GM19395 (cell line): ENCODE results near the gene CXCR5.
"Not testable (repeated sequence)": the region's sequence is repeated elsewhere in the genome, so short reads cannot be mapped to it uniquely, and the experiment has no call there.

ENCODE experiments used
- ATAC-seq: cut with Tn5 transposase; IDR thresholded peaks from one replicate; pipeline ENCODE4 v1.9.1; 2021; ENCODE audit warnings: mild to moderate bottlenecking, moderate library complexity; ENCODE audit not compliant: unreplicated experiment

CXCR5 gene, protein sequence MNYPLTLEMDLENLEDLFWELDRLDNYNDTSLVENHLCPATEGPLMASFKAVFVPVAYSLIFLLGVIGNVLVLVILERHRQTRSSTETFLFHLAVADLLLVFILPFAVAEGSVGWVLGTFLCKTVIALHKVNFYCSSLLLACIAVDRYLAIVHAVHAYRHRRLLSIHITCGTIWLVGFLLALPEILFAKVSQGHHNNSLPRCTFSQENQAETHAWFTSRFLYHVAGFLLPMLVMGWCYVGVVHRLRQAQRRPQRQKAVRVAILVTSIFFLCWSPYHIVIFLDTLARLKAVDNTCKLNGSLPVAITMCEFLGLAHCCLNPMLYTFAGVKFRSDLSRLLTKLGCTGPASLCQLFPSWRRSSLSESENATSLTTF

GRCh38 chr11:118883368-118884071 is at the start of gene CXCR5:
Gene CXCR5 (plus strand): TSS chr11:118883892. CDS start chr11:118883942, 50 bp downstream.
- ATAC-seq: peak; percentile 64

DNA sequence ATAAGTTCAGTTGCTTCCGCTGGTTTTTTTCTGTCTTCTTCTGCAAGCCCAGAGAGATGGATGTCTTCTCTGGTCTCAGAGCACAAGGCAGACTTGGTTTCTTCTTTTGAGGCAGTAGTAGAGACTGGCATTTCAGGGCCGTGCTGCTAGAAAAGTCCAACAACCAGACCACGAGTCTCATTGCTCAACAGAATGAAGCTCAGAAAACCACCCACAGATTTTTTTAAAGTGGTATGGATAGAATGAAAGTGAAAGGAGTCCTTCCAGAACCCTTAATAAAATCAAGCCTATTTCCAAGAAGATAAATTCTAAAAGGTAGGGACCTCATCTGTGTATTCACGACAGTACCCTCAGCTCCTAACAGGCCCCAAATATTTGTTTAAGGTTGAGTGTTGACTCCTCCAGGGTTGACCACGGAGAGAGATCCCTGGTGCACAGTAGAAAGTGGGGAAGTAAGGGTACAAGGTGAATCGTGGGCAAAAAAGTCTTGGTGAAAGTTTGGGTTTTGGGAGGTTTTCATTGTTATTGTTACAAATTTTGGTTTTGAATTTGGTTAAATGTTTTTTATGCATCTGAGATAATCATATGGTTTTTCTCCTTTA is 49.2 kb upstream of the CXCR5 start:
- no peak for ATAC-seq

DNA sequence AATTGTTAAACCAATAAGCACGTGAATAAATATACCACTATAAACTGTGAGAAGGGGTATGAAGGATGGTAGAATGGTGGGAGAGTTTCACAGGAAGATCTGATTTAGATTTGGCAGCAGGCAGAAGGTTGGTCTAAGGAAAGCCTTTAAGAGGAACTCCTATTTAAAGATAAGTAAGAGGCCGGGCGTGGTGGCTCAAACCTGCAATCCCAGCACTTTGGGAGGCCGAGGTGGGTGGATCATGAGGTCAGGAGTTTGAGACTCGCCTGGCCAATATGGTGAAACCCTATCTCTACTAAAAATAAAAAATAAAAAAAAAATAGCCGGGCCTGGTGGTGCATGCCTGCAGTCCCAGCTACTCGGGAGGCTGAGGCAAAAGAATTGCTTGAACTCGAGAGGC is 45.8 kb upstream of the CXCR5 start:
- ATAC-seq: no peak

GRCh38 chr11:118838905-118839553 is 44.7 kb upstream of the CXCR5 start:
- peak; percentile 82 for ATAC-seq

DNA sequence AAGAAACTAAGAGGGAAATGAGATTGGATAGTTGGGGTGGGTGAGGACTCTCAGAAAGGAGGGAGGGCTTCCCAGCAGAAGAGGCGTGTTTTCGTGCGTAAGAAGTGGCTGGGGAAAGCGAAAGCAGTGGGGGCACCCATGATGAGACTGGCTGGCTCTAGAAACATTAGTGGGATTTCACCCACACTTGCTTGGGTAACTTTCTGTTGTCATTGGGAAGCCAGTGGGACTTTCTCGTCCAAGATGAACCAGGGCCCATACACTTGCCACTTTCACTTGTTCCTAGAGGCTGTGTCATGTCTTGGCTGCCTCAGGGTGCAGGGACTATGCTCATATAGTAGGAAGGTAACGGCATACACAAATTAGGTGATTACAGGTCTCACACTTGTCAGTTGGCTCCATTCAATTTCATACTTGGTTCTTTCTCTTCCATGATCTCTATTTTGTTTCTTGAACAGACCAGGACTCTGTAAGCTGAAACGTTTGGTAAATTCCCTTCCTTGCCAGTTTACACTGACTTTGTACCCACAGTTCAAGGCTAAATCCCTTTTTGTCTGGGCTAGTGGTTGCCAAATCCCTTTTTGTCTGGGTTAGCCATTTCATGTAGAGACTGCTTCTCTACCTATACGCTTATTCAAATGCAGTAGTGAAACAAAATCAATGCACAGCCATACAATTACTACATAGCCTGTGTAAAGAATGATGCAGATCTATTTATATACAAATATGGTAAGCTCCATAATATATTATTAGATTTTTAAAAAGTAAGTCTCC is 42.0 kb upstream of the CXCR5 start:
- no peak for ATAC-seq

DNA sequence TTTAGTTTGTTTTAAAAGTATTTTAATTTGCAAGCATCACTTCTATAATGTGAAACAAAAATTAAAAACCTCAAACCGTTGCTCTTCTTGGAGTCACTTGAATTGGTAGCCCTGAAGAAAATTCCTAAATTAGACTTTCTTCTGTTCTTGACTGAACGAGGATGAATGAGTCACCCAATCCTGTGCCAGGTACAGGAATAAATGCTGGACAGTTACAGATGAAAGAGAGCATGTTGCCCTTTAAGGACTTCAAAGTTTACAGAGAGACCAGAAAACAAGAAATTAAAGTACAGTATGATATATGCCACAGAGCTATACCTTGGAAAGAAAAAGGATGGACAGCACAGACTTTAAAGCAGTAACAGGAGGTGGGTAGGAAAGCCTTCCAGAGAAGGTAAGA is 41.3 kb upstream of the CXCR5 start:
- no peak for ATAC-seq

- not testable (repeated sequence) for ATAC-seq
Measured at GRCh38 chr11:118842843-118843242, 40.8 kb upstream of the CXCR5 start.

GRCh38 chr11:118843565-118843964 is 40.1 kb upstream of the CXCR5 start:
- ATAC-seq: no peak

- no peak for ATAC-seq
Measured at GRCh38 chr11:118845369-118845768, 38.3 kb upstream of the CXCR5 start.

- no peak for ATAC-seq
Measured at GRCh38 chr11:118846181-118846935, 37.3 kb upstream of the CXCR5 start.

DNA sequence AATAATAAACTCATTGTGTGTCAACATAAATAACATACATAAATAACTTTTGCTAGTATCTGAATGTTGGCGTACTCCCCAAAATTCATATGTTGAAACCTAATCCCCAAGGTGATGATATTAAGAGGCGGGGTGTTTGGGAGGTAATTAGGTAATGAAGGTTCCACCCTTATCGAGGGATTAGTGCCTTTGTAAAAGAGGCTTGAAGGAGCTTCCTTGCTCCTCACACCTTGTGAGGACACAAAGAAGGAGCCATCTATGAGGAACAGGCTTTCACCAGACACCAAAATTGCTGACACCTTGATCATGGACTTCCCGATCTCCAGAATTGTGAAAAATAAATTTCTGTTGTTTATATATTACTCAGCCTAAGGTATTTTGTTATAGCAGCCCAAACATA is 33.9 kb upstream of the CXCR5 start:
- no peak for ATAC-seq

DNA sequence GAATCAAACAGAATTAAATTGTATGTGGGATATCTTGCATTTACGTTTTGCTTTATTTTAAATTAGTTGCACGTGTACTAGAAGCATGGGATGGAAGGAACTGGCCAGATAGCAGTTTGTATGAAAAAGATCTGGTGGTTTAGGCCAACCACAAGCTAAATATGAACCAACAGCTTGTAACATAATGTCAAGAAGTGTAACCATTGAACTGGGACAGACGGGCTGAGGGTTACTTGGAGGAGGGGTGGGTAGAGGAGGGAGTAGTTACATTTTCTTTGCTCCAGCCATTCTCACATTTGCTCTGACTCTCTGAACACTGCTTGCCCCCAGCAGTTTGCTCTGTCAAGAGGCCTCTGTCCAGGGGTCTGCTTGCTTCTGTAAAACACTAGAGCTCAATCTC is 31.7 kb upstream of the CXCR5 start:
- no peak for ATAC-seq

GRCh38 chr11:118853678-118854077 is 30.0 kb upstream of the CXCR5 start:
- ATAC-seq: no peak

DNA sequence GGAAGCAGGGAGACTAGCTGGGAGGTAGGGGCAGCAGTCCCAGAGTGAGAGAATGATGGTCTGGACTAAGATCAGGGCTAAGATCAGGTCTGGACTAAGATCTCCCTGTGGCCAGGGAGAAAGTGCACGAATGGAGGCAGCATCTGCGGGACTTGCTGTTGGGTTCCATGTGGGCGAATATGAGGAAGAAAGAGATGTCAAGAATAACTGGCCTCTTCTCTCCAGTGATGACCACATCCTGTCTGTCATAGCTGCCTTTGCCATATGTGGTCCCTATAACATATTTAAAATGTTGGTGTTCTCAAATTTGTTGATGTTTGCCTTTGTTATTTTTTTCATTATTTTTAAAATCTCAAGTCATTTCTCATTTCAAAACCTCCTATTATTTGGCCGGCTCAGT is 27.4 kb upstream of the CXCR5 start:
- no peak for ATAC-seq

DNA sequence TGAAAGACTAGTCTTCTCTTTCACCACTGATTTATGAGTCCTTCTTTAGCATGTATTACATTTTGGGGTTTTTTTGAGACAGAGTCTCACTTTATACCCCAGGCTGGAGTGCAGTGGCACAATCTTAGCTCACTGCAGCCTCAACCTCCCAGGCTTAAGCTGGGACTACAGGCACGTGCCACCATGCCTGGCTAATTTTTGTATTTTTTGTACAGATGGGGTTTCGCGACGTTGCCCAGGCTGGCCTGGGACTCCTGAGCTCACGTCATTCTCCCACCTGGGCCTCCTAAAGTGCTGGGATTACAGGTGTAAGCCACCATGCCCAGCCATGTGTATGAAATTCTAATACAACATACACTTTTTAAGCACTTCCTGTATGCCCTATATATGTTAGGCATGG is 26.3 kb upstream of the CXCR5 start:
- ATAC-seq: no peak

- no peak for ATAC-seq
Measured at GRCh38 chr11:118859973-118860372, 23.7 kb upstream of the CXCR5 start.

DNA sequence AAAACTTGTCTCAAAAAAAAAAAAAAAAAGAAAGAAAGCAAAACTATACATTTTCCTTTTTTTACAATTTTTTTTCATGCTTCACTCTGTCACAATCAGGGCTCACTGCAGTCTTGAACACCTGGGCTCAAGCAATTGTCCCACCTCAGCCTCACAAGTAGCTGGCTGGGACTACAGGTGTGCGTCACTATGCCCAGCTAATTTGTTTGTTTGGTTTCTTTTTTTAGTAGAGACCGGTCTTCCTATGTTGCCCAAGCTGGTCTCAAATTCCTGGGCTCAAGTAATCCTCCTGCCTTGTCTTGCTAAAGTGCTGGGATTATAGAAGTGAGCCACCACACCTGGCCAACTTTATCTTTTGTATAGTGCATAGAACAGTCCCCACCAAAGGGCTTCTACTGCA is 15.0 kb upstream of the CXCR5 start:
- ATAC-seq: no peak

- ATAC-seq: peak; percentile 76
Measured at GRCh38 chr11:118870396-118871343, 13.0 kb upstream of the CXCR5 start.

DNA sequence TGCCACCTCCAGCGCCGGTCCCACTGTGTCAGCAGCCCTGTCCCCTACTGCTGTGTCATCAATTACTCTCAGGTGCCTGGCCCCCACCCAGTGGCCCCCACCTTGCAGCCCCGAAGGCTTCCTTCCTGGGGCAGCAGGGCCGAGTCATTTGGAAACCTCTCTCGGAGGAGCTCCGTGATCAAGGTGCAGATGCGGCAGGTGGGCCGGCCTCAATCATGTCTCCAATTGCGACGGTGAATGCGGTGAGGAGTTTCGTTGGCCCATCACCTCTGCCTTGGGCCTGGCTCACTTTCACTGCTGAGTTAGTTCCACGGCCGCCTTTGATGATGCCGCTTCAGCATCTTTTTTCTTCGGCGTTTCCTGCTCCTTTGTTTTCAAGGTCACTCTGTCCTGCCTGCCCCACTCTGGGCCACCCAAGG is 11.3 kb upstream of the CXCR5 start:
- ATAC-seq: peak; percentile 51
